Right lobe of liver (tissue), 6 donors: Measurements from ENCODE around the gene PTAR1. TPM values are rescaled to one million over a fixed set of nuclear protein-coding genes. Genes with fewer than 3 reads are reported as not detected.

Experiments used
- ATAC-seq, 4 donors: fragments of 200-7000 bp; cut with Tn5 transposase; one replicate each; pipeline ENCODE4 v1.9.1; 2020; ENCODE audit warnings: mild to moderate bottlenecking in 4 of 4, moderate library complexity in 4 of 4
- DNase-seq, 3 donors: peaks; one replicate each; pipeline ENCODE4 v3.0.0-alpha.2; 2020
- H3K27ac ChIP-seq, 3 donors: fragments of 200-600 bp; one replicate each; pipeline ENCODE4 v1.8.0; 2022
- H3K27me3 ChIP-seq, 2 donors: fragments of 200-600 bp; one replicate each; pipeline ENCODE4 v1.8.0; 2022
- H3K36me3 ChIP-seq, 4 donors: fragments of 200-600 bp; sonication (generic) in 1 of 4; one replicate each; pipeline versions ENCODE4 v1.5.1 to v1.8.0; 2017 to 2022; ENCODE audit warnings: control low read depth in 1 of 4
- H3K4me1 ChIP-seq, 4 donors: fragments of 200-600 bp; sonication (generic) in 1 of 4; one replicate each; pipeline versions ENCODE4 v1.5.1 to v1.8.0; 2017 to 2022; ENCODE audit warnings: control low read depth in 1 of 4
- H3K4me3 ChIP-seq, 3 donors: fragments of 200-600 bp; one replicate each; pipeline ENCODE4 v1.8.0; 2022
- H3K9me3 ChIP-seq, 4 donors: fragments of 200-600 bp; sonication (generic) in 1 of 4; one replicate each; pipeline versions ENCODE4 v1.5.1 to v1.8.0; 2017 to 2022; ENCODE audit warnings: control low read depth in 1 of 4
- CTCF ChIP-seq, 4 donors: fragments of 200-600 bp in 3 of 4; fragments of 450-650 bp in 1 of 4; IDR thresholded peaks; one replicate each; pipeline versions ENCODE4 v1.5.1 to v1.8.0; 2016 to 2022; ENCODE audit warnings: antibody characterized with exemption in 4 of 4, mild to moderate bottlenecking in 2 of 4
- POLR2A ChIP-seq: fragments of 450-650 bp; IDR thresholded peaks from one replicate; pipeline ENCODE4 v1.6.1; 2017; ENCODE audit warnings: antibody characterized with exemption, mild to moderate bottlenecking
- WGBS: methylation state at CpG from one replicate; pipeline ENCODE4 v1.1.6; 2018; ENCODE audit warnings: low coverage, low lambda C conversion rate; ENCODE audit not compliant: insufficient coverage; ENCODE audit errors: missing lambda C conversion rate; 5-methylcytosine and 5-hydroxymethylcytosine counted together
- intact Hi-C, 2 donors: fragments of 100-400 bp; cut with DNase I; formaldehyde crosslinking; loops; one replicate each; pipeline versions ENCODE4 v1.11.2 to v1.14.1; 2022
- total RNA-seq, 6 experiments: library from RNA; depleted of rRNA in 2 of 6; stranded (reverse); fragments of >200 nt in 2 of 6; fragmentation: NEBNext Ultra II Directional in 3 of 6; extraction: Animal tissue kit (Norgen Biotek cat#: 25700) in 3 of 6; gene quantifications; one replicate each; pipeline versions ENCODE4 v1.1.0 to v1.2.4, GENCODE V29; 2016 to 2023
- donor health status: DM: no; HTN: yes; CAD: no.
- donor health status: DM: no; HTN: no; CAD: no.
- donor health status: DM: no; HTN: no; CAD: no.
- donor health status: DM: no; HTN: yes; CAD: no.
- donor health status: DM: no; HTN: yes; CAD: no.

Gene PTAR1
- total RNA-seq, 6 experiments from 2014 or later, result 21.5 to 33.3 (median 27.0) TPM

DNA sequence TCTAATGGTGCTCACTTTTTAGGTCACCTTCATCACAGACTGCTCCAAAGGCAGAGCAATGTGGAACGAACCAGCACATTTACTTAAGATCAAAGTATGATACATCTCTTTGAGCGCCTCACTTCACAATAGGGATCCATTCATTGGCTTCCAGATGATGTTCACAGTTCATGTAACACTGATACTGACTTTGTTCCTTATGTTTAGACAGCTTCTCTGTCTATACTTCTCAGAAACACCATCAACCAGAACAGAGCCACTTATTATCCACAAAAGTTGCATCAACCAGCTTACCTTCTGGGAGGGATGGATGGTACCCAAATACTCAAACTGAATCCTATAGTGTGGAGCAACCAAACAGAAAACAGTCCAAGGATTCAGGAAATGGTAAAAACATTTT lies 4.6 kb downstream of the PTAR1 start:
- Histone ChIP-seq H3K9me3 (no peaks in the 10 kb centered on the region), H3K4me3 (no peak overlapping the region), H3K27me3 (no peaks in the 10 kb centered on the region), H3K36me3 (no peaks in the 10 kb centered on the region), H3K4me1 (peaks cover 0 to 29% (median 11%) of the 10 kb centered on the region in 4 donors), H3K27ac (no peak overlapping the region)
- ATAC-seq, result no peak
- no peak for TF ChIP-seq CTCF (IDR thresholded peaks at IDR 0.05)
- TF ChIP-seq POLR2A, result no peak
- intact Hi-C loops, result loop anchor here in 1 of 2 donors (10.0 kb wide), 1 partner anchor 80 kb away; the partner anchor contains the start of gene APBA1
- WGBS, result 75% methylated on average over 2 of the region's 2 CpGs
- no peak for DNase-seq

DNA sequence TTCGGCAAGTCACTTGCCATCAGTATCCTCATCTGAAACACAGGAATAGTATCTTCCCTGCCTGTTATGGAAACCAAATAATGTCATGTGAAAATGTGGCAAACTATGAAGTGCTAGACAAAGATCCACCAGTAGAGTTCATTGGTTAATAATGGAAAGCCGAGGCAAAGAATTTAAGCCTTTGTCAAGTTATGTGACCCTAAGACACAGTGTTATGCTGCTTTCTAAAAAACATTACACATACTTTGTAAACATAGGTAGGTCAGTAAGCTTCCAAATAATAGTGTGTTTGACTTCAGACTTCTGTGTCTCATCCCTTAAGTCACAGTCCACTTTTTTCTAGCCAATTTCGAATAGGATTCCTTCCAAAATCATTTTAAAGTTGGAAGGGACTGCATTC lies 6.0 kb downstream of the PTAR1 start:
- peak in 1 of 4 donors; percentile 24 for ATAC-seq
- intact Hi-C loops, result loop anchor here in 1 of 2 donors (10.0 kb wide), 1 partner anchor 79 kb away; the partner anchor contains the start of gene APBA1
- 68% methylated on average over 3 of the region's 3 CpGs for WGBS

DNA sequence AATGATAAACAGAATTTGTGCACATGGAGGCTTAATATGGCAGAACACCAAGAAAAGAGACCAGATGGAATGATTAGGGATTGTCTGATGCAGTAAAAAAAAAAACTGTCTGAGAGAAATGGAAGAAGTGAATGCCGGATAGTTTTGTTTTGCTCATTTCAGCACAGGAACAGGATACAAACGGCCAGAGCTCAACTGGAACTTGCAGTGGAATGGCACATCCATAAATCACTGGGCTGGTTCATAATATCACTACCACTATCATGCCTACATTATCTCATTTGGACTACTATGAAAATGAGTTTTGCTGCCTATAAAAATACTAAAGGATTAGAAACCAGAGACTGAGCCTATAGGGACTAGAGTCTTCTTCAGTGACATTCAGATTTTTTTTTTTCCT lies 9.7 kb downstream of the PTAR1 start:
- DNase-seq (no peak), ATAC-seq (no peak)
- Histone ChIP-seq H3K27ac (no peak overlapping the region), H3K4me1 (peaks cover 0 to 54% (median 25%) of the 10 kb centered on the region in 4 donors), H3K9me3 (no peaks in the 10 kb centered on the region), H3K27me3 (no peaks in the 10 kb centered on the region), H3K36me3 (peaks cover 0 to 8% (median 2%) of the 10 kb centered on the region in 4 donors), H3K4me3 (no peak overlapping the region)
- no peak for TF ChIP-seq POLR2A
- no peak for TF ChIP-seq CTCF (IDR thresholded peaks at IDR 0.05)
- 47% methylated on average over 2 of the region's 2 CpGs for WGBS
- intact Hi-C loops, result loop anchor here in 1 of 2 donors (10.0 kb wide), 1 partner anchor 75 kb away; the partner anchor contains the start of gene APBA1

More for the DNA sequence above, 6.0 kb downstream of the PTAR1 start:
- Histone ChIP-seq H3K4me1 (peaks cover 0 to 36% (median 13%) of the 10 kb centered on the region in 4 donors), H3K27me3 (no peaks in the 10 kb centered on the region), H3K9me3 (no peaks in the 10 kb centered on the region), H3K27ac (no peak overlapping the region), H3K4me3 (no peak overlapping the region), H3K36me3 (peaks cover 0 to 8% (median 0%) of the 10 kb centered on the region in 4 donors)
- no peak for TF ChIP-seq POLR2A
- TF ChIP-seq CTCF (IDR thresholded peaks at IDR 0.05), result no peak
- no peak for DNase-seq

DNA sequence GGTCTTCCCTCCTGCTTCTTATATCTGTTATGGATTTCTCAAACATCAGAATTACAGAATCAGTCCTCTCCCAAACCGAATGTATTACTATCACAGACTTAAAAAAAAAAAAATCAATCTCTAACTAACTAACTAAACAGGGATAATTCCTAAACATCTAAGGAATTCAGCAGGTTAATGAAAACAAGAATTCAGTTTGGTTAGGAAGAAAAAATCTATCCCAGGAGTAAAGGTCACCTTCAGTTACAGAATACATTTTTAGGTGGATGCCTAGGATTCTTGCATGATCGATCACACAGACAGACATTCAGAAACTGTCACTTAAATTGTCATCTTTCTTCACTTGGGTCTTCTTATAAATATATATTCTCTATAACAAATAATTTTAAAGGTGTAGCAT lies 11.5 kb downstream of the PTAR1 start:
- 47% methylated on average over 2 of the region's 2 CpGs for WGBS
- H3K9me3 ChIP-seq, result no peaks in the 10 kb centered on the region
- intact Hi-C loops, result no loop called here
- H3K4me3 ChIP-seq, result no peak overlapping the region
- no peak for DNase-seq
- H3K36me3 ChIP-seq, result peaks cover 0 to 8% (median 2%) of the 10 kb centered on the region in 4 donors
- H3K4me1 ChIP-seq, result peaks cover 0 to 54% (median 25%) of the 10 kb centered on the region in 4 donors
- TF ChIP-seq CTCF (IDR thresholded peaks at IDR 0.05) (no peak), POLR2A (no peak)
- peak; percentile 46 to 73 (median 58) for ATAC-seq
- H3K27me3 ChIP-seq, result no peaks in the 10 kb centered on the region
- no peak overlapping the region for H3K27ac ChIP-seq
